ENCODE measurements around the gene MTMR11.

GRCh38 chr1:149879556-149879955, 57.1 kb downstream of the MTMR11 start:
- TF ChIP-seq ZSCAN5A (CRISPR knock-in tag; IDR thresholded peaks at IDR 0.05; ENCODE audit: borderline replicate concordance) (no peak), ZBTB21 (CRISPR knock-in tag; IDR thresholded peaks at IDR 0.05) (no peak), MAFK (conservative IDR thresholded peaks at IDR 0.05 in 1 of 2, IDR thresholded peaks at IDR 0.05 in 1 of 2; ENCODE audit: low read length in 2 of 2) (no peak), POLR2A (IDR thresholded peaks at IDR 0.05; ENCODE audit: insufficient read depth in 1 of 2, low read depth in 2 of 2, low read length in 2 of 2) (no peak), USF2 (IDR thresholded peaks at IDR 0.05; ENCODE audit: low read depth, low read length) (no peak), USF2 (CRISPR knock-in tag; IDR thresholded peaks at IDR 0.05; ENCODE audit: borderline replicate concordance) (no peak)
